ENCODE results near the gene HOXD8.

The HOXD8 gene

DNA sequence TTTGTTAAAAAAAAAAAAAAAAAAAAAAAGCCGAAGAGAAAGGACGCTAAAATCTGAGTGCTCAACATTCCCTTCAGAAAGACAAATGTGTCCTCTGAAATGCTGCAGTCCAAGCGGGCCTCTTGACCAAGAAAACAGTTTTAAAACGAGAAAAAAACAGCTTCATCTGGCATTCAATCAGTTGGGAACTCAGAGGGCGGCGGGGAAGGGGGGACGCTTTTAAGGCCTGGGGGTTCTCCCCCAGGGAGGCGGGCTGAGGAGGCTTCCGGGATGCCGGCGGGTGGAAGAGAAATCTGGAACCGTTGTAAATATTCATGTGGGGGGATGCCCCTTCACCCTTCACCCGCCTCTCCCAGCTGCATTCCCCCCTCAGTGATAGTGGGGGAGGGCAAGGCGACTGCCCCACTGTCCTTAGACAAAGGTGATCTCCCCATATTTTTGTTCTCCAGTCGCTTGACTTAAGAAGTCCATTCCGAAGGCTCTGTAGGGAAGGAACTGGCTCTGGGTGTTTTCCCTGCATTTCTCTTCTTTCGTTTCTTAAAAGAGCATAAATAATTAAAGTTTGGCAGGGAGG is 25.7 kb upstream of the HOXD8 start:
- no peak for DNase-seq (ENCODE audit: low spot score)

DNA sequence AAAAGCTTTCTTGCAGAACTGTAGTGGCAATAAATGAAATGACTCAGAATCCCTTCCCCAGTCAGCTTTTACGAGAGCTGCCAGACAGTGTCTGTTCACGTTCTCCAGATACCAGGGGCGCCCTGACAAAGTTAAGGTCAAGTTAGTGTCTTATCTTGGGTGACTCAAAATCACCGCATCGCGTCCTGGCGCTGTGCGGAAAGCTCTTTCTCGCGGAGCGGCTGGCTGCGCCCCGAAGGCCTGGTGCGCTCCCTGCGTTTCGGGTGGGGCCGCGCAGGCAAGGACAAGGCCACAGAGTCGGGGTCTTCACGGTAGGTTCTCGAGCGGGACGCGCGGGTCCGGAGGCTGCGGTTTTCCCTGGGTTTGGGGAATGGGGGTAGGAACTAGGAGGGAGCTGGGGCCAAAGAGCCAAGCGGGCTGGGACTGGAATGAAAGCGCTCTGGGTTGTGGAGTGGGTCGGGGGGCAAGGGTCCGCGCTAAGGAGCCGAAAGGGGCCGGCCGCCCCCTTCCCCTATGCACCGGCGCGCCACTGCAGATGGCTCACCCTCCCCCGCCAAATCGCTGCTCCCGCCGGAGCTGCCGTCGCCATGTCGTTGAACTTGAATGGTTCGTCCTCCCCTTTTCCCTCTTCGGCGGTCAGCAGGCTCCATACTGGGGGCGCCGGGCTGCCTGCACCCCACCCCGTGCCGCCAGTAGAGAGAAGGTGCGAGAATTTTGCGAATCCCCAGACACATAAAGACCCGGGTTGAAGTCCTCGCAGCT is 25.0 kb upstream of the HOXD8 start:
- no peak for DNase-seq (ENCODE audit: low spot score)

DNA sequence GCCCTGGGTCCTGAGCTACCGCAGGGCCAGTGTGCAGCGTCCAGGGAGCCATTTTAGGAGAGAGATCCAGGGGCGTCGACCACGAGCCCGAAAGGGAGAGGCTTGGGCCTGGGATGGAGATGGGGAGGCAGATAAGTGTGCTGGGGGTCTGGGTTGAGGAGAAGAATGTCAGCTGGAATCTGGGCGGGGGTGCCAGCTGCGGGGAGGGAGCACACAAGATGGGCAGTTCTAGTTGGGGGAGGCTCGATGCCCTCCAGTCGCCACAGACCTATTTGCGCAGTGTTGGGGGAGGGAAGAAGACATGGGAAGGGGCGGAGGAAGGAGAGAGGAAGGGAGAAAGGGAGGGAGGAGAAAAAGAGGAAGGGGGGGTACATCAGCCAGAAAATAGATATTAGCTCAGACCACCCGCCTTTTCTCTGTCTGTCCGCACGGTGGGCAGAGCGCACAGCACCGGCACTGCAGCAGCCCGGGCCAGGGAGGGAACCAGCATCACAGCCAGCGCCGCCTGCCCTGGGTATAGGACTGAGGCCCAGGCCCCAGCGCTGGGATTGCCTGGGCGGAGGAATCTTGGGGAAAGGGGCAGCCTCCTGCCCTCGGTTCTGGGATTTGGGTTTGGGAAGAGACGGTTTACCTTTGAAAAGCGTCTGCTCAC is 24.3 kb upstream of the HOXD8 start:
- no peak for DNase-seq (ENCODE audit: low spot score)

DNA sequence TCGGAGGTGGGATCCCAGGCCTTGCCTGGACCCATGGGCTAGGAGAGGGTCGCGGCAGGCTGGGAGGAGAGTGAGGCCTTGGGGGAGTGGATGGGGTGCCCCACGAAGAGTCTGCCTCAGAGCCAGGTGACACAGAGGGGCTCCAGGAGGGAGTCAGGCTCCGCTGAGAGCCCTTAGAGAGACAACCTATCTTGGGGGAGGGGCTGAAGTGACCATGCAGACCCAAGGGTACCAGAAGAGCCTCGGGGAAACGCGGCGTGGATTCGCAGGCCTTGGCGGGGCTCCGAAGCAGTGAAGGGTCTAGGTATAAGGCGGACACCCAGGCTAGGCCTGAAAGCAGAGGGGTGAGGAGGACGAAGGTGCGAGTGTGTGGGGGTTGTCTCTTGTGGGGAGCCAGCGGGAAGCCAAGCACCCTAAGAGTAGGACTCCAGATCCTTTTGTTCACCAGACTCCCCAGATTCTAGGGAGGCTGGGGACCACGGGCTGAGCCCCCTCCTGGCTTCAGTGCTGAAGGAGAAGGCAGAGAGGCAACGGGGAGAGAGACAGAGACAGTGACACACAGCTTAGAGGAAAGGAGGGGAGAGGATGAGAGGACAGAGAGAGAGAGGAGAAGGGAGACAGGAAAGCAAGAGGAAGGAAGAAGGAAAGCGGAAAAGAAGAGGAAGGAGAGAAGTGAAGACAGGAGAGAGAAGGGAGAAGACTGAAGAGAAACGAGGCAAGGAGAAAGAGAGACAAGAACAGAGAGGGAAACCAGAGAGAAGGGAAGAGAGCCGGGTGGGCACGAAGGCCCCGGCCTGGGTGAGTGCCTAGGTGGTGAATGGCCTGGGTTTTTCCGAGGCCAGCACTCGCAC is 23.6 kb upstream of the HOXD8 start:
- no peak for DNase-seq (ENCODE audit: low spot score)

DNA sequence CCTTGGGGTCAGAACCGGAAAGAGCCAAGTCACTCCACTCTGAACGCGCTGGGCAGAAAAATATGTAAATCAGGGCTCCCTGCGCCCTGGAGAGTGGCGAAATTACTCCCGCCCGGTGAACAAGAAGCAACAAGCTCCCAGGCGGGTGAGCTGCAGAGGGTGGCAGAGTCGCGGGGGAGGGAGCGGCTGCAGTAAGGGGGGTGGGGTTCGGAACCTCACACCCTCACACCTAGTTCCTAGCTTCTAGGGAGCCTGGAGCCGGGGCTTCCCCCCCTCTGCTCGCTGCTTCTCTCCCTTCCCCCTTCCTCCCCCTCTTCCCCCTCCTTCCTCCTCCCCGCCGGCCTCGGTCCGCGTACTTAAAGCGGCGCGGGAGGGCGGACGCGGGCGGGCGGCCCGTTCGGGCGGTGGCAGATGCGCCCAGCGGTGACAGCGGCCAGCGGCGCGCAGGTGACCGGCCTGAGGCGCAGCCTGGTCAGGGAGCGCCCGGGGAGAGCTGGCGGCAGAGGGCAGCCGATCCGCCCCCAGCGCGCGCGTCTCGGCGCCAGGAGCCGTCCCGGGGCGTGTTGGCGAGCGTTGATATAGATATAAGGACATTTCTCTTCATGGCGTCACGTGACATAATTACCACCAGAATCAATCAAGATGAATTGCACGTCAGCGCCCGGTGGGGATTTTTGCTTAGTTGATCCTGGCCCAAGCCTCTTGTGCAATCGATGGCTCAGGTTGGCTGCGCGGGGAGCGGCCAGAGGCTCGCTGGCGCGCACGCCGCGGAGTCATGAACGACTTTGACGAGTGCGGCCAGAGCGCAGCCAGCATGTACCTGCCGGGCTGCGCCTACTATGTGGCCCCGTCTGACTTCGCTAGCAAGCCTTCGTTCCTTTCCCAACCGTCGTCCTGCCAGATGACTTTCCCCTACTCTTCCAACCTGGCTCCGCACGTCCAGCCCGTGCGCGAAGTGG is 22.6 kb upstream of the HOXD8 start, which contains the start of gene HOXD11:
Gene HOXD11 (plus strand): TSS at position 700 of the 959 bp plus-strand sequence. CDS start 76 bp downstream, at position 776.
- DNase-seq (ENCODE audit: low spot score): peak; percentile 74

DNA sequence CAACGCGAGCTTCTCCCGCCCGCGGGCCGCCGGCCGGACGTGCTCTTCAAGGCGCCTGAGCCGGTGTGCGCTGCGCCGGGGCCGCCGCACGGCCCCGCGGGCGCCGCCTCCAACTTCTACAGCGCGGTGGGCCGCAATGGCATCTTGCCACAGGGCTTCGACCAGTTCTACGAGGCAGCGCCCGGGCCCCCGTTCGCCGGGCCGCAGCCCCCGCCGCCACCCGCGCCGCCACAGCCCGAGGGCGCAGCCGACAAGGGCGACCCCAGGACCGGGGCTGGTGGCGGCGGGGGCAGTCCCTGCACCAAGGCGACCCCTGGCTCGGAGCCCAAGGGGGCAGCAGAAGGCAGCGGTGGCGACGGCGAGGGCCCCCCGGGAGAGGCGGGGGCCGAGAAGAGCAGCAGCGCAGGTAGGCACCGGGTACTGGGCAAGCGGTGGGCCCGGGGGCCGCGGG is 21.7 kb upstream of the HOXD8 start:
- DNase-seq (ENCODE audit: low spot score): no peak

DNA sequence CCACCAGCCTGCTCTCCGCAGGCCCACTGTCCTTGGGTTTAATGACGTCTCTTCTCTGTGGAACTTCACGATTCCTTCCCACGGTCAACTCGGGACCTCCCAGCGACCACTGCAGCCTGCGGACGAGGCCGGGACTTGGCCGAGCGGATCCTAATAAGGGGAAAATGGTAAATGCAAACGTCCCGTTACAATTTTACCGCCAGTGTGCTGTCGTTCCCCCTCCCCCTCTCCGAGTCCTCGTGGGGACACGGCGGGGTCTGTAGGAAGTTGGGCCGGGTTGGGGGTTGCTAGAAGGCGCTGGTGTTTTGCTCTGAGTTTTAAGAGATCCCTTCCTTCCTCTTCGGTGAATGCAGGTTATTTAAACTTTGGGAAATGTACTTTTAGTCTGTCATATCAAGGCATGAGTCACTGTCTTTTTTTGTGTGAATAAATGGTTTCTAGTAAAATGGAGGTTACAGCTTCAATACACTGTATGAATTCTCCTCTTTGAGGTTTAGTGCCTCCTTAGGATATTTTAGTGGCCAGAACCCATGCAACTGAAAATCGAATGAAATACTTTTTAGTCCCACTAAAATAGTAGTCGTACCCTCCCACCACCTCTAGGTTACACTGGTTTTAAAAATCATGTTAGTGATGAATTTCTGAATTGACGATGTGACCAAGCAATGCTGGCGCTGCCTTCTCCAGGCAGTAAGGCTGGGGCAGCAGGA is 20.2 kb upstream of the HOXD8 start:
- no peak for DNase-seq (ENCODE audit: low spot score)

DNA sequence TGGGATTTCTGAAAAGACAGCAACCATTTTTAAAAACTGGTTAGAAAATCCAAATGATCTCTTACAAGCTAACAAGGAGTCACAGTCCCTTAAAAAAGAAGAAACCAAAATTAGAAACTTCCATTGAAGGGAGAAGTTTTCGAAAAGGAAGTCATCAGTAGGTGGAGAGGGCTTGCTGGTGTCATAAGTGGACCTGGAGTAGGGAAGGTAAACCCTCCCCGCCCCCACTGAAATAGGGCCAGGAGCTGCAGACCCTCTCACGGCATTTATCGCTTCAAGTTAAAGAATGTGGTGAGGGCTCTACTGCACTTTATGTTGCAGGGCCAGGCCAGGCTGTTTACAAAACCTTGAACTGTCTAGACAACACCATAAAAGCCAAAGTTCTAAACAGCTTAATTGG is 19.6 kb upstream of the HOXD8 start:
- no peak for DNase-seq (ENCODE audit: low spot score)

DNA sequence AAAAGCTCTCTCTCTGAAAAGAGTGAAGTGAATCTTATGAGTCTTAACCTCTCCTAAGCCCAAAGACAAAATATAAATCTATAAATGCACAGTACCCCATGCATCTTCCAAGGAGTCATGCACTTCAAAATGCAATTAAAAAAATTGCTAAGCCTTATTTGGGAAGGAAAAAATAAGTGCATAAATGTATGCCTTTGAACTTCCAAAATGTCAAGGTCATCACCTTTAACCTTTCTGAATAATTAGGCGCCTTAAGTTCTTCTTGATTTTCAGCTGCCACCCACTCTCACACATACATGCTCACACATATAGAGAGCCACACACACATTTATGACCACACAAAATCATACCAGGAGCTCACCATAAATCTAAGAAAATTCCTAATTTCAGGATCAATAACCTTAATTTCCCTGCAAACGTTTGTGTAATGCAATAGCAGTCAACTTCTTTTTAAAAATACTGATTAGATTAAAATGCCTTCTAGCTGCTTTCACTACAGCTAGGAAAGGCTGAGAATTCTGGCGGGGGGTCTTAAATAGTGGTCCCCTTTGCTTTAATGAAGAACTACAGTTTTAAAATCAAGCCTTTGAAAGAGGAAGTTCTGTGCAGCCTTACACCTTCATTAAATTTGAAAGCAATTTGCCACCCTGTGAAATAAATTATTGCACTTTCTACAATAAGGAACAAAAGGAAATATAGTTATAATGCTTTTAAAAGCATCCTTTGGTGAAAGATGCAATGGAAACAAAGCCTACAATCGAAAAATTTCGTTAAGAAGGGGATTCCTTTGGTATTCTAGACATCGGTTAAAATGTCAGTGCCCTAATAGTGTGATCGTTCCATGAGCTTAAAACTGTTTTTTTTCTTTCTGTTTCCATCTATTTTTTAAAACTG is 18.8 kb upstream of the HOXD8 start:
- DNase-seq (ENCODE audit: low spot score): no peak

DNA sequence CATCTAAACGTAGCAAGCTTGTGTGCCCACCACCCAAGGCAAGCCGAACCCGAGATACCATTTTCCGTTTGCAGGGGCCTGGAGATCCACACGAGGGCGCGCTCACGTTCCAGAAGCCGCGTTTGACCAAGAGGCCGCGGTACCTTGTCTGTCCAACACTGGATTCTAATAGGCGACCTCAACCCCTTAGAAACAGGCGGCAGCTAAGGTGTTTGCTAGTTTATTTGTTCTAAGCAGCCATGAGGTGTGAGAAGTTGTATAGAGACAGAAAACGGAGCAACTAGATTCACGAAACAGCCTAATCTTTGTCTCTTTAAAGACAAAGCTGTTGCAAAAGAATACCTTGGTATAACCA is 18.2 kb upstream of the HOXD8 start:
- peak; percentile 91 for DNase-seq (ENCODE audit: low spot score)

DNA sequence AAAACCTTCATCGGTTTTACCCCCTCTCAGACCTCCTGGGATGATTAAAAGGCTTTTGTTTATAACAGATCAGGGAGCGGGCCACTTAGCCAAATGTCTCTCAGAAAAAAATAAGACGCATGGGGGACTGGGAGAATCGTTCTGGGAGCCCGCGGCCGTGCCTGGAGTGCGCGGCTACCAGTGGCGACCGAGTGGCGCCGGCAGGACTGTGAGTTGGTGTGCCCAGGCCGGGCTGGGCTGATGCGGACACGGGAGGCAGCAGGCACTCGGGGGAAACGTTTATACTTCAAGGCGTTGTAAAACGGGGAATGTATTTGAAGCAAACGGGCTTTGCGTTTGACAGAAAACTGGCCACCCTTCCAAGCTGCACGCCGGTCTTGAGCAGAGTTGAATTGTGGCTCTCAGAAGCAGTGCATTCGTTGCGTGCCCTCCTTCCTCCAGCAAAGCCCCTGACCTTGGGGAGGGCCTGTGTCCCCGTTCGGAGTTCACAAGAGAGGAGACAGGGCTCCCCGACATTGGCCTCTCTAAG is 17.6 kb upstream of the HOXD8 start:
- DNase-seq (ENCODE audit: low spot score): no peak

DNA sequence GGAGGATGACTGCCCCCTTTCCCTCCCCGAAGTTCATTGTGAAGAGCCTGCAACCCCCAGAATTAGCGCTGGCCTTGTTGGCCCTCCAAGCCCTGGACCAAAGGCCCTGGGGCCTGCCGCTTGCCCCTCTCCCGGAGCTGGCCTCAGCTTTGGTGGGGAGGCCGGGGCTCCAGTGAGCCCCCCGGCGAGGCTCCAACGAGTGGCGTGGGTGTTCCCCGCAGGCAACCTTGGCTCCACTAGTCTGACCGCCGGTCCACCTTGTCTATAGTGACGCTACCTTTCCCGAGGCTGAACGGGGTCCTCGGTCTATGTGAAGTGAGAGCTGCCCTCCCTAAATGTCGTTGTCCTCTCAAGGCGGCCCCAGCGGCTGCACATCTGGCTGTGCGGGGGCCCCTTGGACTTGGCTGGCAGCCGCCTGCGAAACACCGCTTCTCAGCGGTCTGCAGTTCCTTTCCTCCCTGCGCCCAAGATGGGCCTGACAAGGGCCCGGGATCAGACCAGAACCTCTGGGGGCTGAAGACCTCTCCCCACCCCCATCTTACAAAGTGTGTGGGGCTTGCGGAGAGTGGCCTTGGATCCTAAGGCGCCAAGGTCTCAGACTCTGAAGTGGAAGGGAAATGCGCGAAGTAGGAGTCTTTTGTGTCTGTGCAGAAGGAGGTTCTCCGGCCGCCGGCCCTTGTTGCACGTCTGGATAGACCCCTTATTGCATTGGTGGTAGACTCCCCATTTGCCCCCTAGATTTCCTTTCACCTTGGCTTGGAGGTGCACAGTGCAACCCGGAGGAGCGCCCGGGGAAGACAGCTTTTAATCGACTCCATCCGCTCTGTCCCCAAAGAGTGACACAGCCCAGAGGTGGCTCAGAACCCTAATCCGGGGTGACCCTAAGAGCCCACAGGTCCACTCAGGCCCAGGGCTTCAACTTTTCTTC is 16.9 kb upstream of the HOXD8 start:
- DNase-seq (ENCODE audit: low spot score): no peak

DNA sequence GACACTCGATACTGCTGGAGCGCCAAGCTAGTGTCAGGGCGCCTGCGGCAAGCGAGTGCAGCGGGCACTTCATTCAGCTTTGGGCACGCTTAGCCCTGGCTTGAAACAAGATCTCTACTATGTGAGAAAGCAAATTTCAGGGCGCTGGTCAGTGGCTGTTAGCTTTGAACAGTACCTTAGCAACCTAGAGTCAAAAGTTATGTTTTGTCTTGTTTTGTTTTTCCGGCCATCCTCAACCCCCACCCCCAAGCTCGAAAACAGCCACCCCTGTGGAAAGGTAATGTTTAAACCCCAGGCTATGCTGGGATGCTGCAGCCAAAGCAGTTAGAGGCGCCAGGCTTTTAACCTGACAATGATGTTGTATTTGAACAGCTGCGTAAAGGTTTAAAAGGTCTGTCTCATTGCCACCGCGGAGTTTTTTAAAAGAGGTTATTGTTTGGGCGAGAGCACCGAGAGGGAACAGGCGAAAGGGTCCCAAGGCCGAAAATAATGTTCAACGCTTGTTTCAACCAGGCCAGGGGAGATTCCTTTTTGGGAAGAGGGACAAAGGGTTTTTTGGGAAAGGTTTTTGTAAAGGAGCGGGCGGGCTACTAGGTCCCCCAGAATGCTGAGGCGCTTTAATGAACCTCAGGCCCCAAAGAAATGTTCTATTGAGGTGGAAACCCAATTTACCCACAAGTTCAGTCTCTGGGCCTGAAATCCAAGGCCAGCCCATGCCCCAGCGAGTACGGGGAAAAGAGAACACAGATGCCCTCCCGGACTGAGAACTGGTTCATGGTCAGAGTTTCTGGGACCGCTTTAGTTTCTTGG is 15.2 kb upstream of the HOXD8 start:
- no peak for DNase-seq (ENCODE audit: low spot score)

DNA sequence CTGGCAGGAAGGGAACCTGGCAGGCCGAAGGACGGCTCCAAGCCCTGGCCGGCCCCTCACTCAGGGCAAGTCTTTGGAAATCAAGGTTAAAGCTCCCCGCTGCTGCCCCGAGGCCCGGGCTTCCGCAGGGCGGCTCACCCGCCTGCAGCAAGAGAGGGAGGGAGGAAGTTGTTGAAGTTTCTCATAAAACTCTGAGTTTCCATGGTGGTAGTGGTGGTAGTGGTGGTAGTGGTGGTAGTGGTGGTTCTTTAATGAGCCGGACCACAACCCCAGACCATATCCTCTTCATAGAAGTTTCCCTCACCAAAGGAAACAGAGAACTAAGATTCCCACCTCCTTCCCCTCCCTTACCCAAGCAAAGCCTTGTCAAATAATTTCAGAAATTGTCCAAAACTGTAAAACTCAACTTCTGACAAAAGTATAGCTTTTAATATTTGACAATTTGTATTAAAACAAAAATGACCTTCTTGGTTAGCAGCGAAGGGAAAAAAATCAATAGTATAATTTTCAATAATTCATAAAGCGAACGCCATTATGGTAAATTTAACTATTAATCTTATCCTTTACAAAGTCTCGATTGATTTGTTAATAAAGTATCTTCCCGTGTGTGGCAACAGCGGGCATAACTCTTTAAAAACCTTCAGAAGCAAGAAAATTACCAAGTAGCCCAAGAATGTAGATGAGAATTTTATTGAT is 14.4 kb upstream of the HOXD8 start:
- no peak for DNase-seq (ENCODE audit: low spot score)

DNA sequence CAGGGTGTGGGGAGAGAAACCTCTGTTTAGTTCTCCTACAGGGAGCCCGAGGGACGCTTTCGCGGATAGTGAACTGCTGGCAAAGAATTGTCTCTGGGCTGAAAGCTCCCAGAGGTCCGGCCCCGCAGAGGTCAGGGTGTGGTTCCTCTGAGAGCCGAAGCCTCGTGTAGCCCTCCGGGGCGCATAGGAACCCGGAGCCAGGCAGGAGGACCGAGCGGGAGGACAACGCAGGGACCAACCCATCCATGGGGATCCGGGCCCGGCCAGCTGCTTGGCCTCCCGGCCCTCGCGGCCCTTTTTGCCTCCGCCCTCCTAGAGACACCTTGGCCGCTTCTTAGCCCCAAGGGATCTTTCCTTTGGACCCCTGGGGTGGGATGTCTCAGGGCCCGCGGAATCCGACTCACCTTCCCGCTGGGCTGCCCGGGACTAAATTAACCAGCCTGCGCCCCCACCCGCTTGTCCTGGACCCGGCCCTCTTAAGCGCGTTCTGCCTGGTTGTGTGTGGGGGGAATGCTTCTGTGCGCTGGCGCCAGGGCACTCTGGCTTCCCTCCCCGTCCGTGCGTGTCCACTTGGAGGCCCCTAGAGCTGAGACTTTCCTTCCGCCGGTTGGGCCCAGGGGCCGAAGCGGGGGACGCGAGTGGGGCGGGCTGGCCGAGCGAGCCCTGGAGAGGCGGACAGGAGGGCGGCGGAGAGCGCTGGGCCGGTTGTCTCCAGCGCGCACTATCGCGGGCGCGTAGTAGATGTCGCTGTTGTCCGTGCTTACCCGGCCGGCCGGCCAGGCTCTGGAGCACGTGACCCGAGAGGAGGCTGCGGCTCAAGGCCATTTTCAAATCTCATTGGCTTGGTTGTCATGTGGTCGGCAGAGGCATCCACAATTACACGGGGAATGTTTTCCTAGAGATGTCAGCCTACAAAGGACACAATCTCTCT is 13.4 kb upstream of the HOXD8 start, which contains the start of gene HOXD10:
Gene HOXD10 (plus strand): TSS at position 896 of the 931 bp plus-strand sequence. CDS start 56 bp downstream, outside the sequence.
- peak; percentile 97 for DNase-seq (ENCODE audit: low spot score)

Data from HuH-7 (cell line).